Colonic mucosa (tissue), 4 donors: ENCODE results near the gene RIMBP2. TPM values are rescaled to one million over a fixed set of nuclear protein-coding genes. Genes with fewer than 3 reads are reported as not detected.
A peak's percentile ranks its signal among the peaks of the same experiment; 100 is the strongest.

Source experiments
- DNase-seq: peaks from one replicate; pipeline ENCODE4 v3.0.0-alpha.2; 2020
- H3K27ac ChIP-seq: fragments of 200-600 bp; one replicate; pipeline ENCODE4 v1.8.0; 2021
- H3K27me3 ChIP-seq: fragments of 200-600 bp; one replicate; pipeline ENCODE4 v1.8.0; 2021
- H3K36me3 ChIP-seq: fragments of 200-600 bp; one replicate; pipeline ENCODE4 v1.8.0; 2021
- H3K4me1 ChIP-seq: fragments of 200-600 bp; one replicate; pipeline ENCODE4 v1.8.0; 2021; ENCODE audit warnings: mild to moderate bottlenecking
- H3K4me3 ChIP-seq: fragments of 200-600 bp; one replicate; pipeline ENCODE4 v1.8.0; 2021
- H3K9ac ChIP-seq, 2 donors: one replicate each; pipeline ENCODE4 v1.7.0; 2013; ENCODE audit warnings: control low read depth in 2 of 2, low read depth in 2 of 2, low read length in 2 of 2
- H3K9me3 ChIP-seq: fragments of 200-600 bp; one replicate; pipeline ENCODE4 v1.8.0; 2021
- CTCF ChIP-seq: fragments of 200-600 bp; IDR thresholded peaks from one replicate; pipeline ENCODE4 v1.8.0; 2022; ENCODE audit warnings: antibody characterized with exemption, mild to moderate bottlenecking
- intact Hi-C: fragments of 100-400 bp; cut with DNase I; formaldehyde crosslinking; loops from one replicate; pipeline ENCODE4 v1.14.1; 2022
- total RNA-seq, 2 donors: library from RNA; stranded (reverse); fragmentation: NEBNext Ultra II Directional in 1 of 2; extraction: Animal tissue kit (Norgen Biotek cat#: 25700) in 1 of 2; gene quantifications; one replicate each; pipeline ENCODE4 v1.2.1, GENCODE V29; 2021
- donor health status: healthy.
- donor health status: DM: no; HTN: no; CAD: no.
- donor health status: DM: no; HTN: no; CAD: no.

Gene RIMBP2
- total RNA-seq, 2 donors from 2014 or later: 4.8 to 5.6 TPM

GRCh38 chr12:130640496-130640895 lies 75.6 kb downstream of the RIMBP2 start:
- Histone ChIP-seq H3K36me3 (no peaks in the 10 kb centered on the region), H3K27ac (no peak overlapping the region), H3K9ac (no peak overlapping the region), H3K4me3 (no peak overlapping the region), H3K4me1 (no peaks in the 10 kb centered on the region), H3K27me3 (no peaks in the 10 kb centered on the region), H3K9me3 (no peaks in the 10 kb centered on the region)
- intact Hi-C loops: no loop called here
- DNase-seq: no peak
- TF ChIP-seq CTCF: no peak

GRCh38 chr12:130639476-130640424 lies 76.3 kb downstream of the RIMBP2 start:
- Histone ChIP-seq H3K4me3 (no peak overlapping the region), H3K27ac (no peak overlapping the region), H3K36me3 (no peaks in the 10 kb centered on the region), H3K27me3 (no peaks in the 10 kb centered on the region), H3K4me1 (no peaks in the 10 kb centered on the region), H3K9me3 (no peaks in the 10 kb centered on the region), H3K9ac (no peak overlapping the region)
- intact Hi-C loops: no loop called here
- peak; percentile 25 for DNase-seq
- TF ChIP-seq CTCF: no peak

- no peak for DNase-seq
- Histone ChIP-seq H3K4me3 (no peak overlapping the region), H3K9me3 (no peaks in the 10 kb centered on the region), H3K9ac (no peak overlapping the region), H3K27me3 (no peaks in the 10 kb centered on the region), H3K36me3 (no peaks in the 10 kb centered on the region), H3K27ac (no peak overlapping the region), H3K4me1 (no peaks in the 10 kb centered on the region)
- intact Hi-C loops: no loop called here
- TF ChIP-seq CTCF: no peak
These were observed 79.7 kb downstream of the RIMBP2 start for GRCh38 chr12:130636370-130636769.

GRCh38 chr12:130634866-130635265 lies 81.2 kb downstream of the RIMBP2 start:
- Histone ChIP-seq H3K36me3 (no peaks in the 10 kb centered on the region), H3K9ac (no peak overlapping the region), H3K9me3 (no peaks in the 10 kb centered on the region), H3K27ac (no peak overlapping the region), H3K27me3 (no peaks in the 10 kb centered on the region), H3K4me3 (no peak overlapping the region), H3K4me1 (no peaks in the 10 kb centered on the region)
- intact Hi-C loops: loop anchor here (5.0 kb wide), 1 partner anchor 73 kb away; no protein-coding TSS in a partner anchor
- DNase-seq: no peak
- TF ChIP-seq CTCF: no peak

GRCh38 chr12:130633771-130634170 lies 82.3 kb downstream of the RIMBP2 start:
- no peak overlapping the region for H3K9ac ChIP-seq
- intact Hi-C loops: loop anchor here (5.0 kb wide), 1 partner anchor 71 kb away; no protein-coding TSS in a partner anchor
- H3K4me3 ChIP-seq: no peak overlapping the region
- peak; percentile 27 for DNase-seq
- H3K9me3 ChIP-seq: no peaks in the 10 kb centered on the region
- H3K4me1 ChIP-seq: no peaks in the 10 kb centered on the region
- H3K27ac ChIP-seq: no peak overlapping the region
- no peaks in the 10 kb centered on the region for H3K36me3 ChIP-seq
- no peaks in the 10 kb centered on the region for H3K27me3 ChIP-seq
- no peak for TF ChIP-seq CTCF
